IMR-90 (cell line): ENCODE measurements around the gene TNS1. TPM values are rescaled to one million over a fixed set of nuclear protein-coding genes. Genes with fewer than 3 reads are reported as not detected.

Experiments used
- ATAC-seq: fragments of 200-7000 bp; cut with Tn5 transposase; 2 replicates; pipeline ENCODE4 v1.9.1; 2020; ENCODE audit warnings: low read depth, mild to moderate bottlenecking, moderate library complexity
- BruUV-seq: library from RNA; stranded (reverse); fragments of 400-500 nt; replicated peaks from 2 replicates; lab custom pipeline; 2021; lab: Mats Ljungman, UMichigan
- CTCF ChIA-PET: fragments of 300-600 bp; formaldehyde crosslinking; extraction: SDS; loops from one replicate; lab custom pipeline; 2021; ENCODE audit warnings: antibody characterized with exemption; lab: Yijun Ruan, JAX
- POLR2A ChIA-PET: fragments of 300-600 bp; sonication (Branson Sonifier 250); formaldehyde crosslinking; loops from one replicate; lab custom pipeline; 2022; ENCODE audit warnings: antibody characterized with exemption; ENCODE audit not compliant: unreplicated experiment; lab: Charles Lee
- DNase-seq: peaks from one replicate; pipeline ENCODE4 v3.0.0; 2013
- H2AFZ ChIP-seq: replicated peaks from 2 replicates; pipeline ENCODE3; 2013; ENCODE audit warnings: low read length, mild to moderate bottlenecking; ENCODE audit not compliant: poor library complexity
- H2AK5ac ChIP-seq: 2 replicates; pipeline ENCODE4 v1.6.1; 2013; ENCODE audit warnings: low read depth, low read length, inconsistent platforms
- H2AK9ac ChIP-seq: replicated peaks from 2 replicates; pipeline ENCODE3; 2013; ENCODE audit warnings: mild to moderate bottlenecking, low read depth, low read length, moderate library complexity; ENCODE audit not compliant: poor library complexity
- H2BK120ac ChIP-seq: 2 replicates; pipeline ENCODE4 v1.6.1; 2013; ENCODE audit warnings: low read depth, low read length, inconsistent platforms
- H2BK15ac ChIP-seq: 3 replicates; pipeline ENCODE4 v1.6.1; 2013; ENCODE audit warnings: low read depth, low read length, inconsistent platforms
- H2BK20ac ChIP-seq: 2 replicates; pipeline ENCODE4 v1.6.1; 2013; ENCODE audit warnings: low read depth, mild to moderate bottlenecking, inconsistent platforms, low read length, moderate library complexity
- H2BK5ac ChIP-seq: 2 replicates; pipeline ENCODE4 v1.6.1; 2013; ENCODE audit warnings: mild to moderate bottlenecking, low read depth, low read length, inconsistent platforms; ENCODE audit not compliant: poor library complexity, severe bottlenecking
- H3K14ac ChIP-seq: replicated peaks from 2 replicates; pipeline ENCODE4 v1.6.1; 2013; ENCODE audit warnings: low read depth, low read length, inconsistent platforms
- H3K18ac ChIP-seq: 2 replicates; pipeline ENCODE4 v1.6.1; 2013; ENCODE audit warnings: low read depth, low read length, control low read depth
- H3K23ac ChIP-seq: 2 replicates; pipeline ENCODE4 v1.6.1; 2013; ENCODE audit warnings: low read depth, low read length, inconsistent platforms
- H3K27ac ChIP-seq: 2 replicates; pipeline ENCODE4 v1.5.1; 2013; ENCODE audit warnings: mild to moderate bottlenecking, control low read depth, low read length; ENCODE audit not compliant: insufficient read depth
- H3K27me3 ChIP-seq: 2 replicates; pipeline ENCODE4 v1.6.1; 2013; ENCODE audit warnings: low read length; ENCODE audit not compliant: control insufficient read depth, insufficient read depth
- H3K36me3 ChIP-seq: 2 replicates; pipeline ENCODE4 v1.6.1; 2013; ENCODE audit warnings: low read length, mixed read lengths; ENCODE audit not compliant: control insufficient read depth, insufficient read depth
- H3K4ac ChIP-seq: 2 replicates; pipeline ENCODE4 v1.6.1; 2013; ENCODE audit warnings: low read depth, low read length, inconsistent platforms
- H3K4me1 ChIP-seq: 2 replicates; pipeline ENCODE4 v1.6.1; 2013; ENCODE audit warnings: low read length, mixed read lengths; ENCODE audit not compliant: control insufficient read depth, insufficient read depth
- H3K4me2 ChIP-seq: 2 replicates; pipeline ENCODE4 v1.6.1; 2013; ENCODE audit warnings: low read depth, mild to moderate bottlenecking, control low read depth, low read length, moderate library complexity
- H3K4me3 ChIP-seq: 2 replicates; pipeline ENCODE4 v1.5.1; 2013; ENCODE audit warnings: low read depth, mild to moderate bottlenecking, control low read depth, low read length, moderate library complexity; ENCODE audit not compliant: insufficient read depth
- H3K56ac ChIP-seq: 2 replicates; pipeline ENCODE4 v1.6.1; 2013; ENCODE audit warnings: low read length, inconsistent platforms; ENCODE audit not compliant: insufficient read depth; ENCODE audit errors: extremely low read depth
- H3K79me1 ChIP-seq, 2 experiments: 2 replicates each; pipeline ENCODE4 v1.6.1; 2013; ENCODE audit warnings: low read length in 2 of 2, inconsistent platforms in 1 of 2, low read depth in 1 of 2
- H3K9ac ChIP-seq: 2 replicates; pipeline ENCODE4 v1.6.1; 2013; ENCODE audit warnings: low read depth, low read length, control low read depth
- H3K9me1 ChIP-seq: 2 replicates; pipeline ENCODE4 v1.6.1; 2013; ENCODE audit warnings: low read length, inconsistent platforms; ENCODE audit not compliant: insufficient read depth
- H3K9me3 ChIP-seq: 2 replicates; pipeline ENCODE4 v1.6.1; 2013; ENCODE audit warnings: low read length; ENCODE audit not compliant: control insufficient read depth, insufficient read depth
- H4K20me1 ChIP-seq: 2 replicates; pipeline ENCODE4 v1.6.1; 2013; ENCODE audit warnings: low read length, inconsistent platforms; ENCODE audit not compliant: insufficient read depth
- H4K5ac ChIP-seq: 2 replicates; pipeline ENCODE4 v1.6.1; 2013; ENCODE audit warnings: mild to moderate bottlenecking, low read depth, low read length, control low read depth
- H4K8ac ChIP-seq, 2 experiments: 2 replicates each; pipeline ENCODE4 v1.6.1; 2013; ENCODE audit warnings: low read depth in 2 of 2, low read length in 2 of 2, control low read depth in 1 of 2, inconsistent platforms in 1 of 2
- H4K91ac ChIP-seq: 2 replicates; pipeline ENCODE4 v1.6.1; 2013; ENCODE audit warnings: low read depth, low read length, inconsistent platforms; ENCODE audit not compliant: insufficient read depth
- BHLHE40 ChIP-seq: fragments of 150-350 bp; IDR thresholded peaks from 2 replicates; pipeline ENCODE4 v1.6.1; 2016; ENCODE audit warnings: mild to moderate bottlenecking, low read depth, low read length
- CEBPB ChIP-seq: IDR thresholded peaks from 2 replicates; pipeline ENCODE4 v1.6.1; 2012; ENCODE audit warnings: low read depth, low read length, improper control_type of control experiment
- CTCF ChIP-seq: conservative IDR thresholded peaks from 2 replicates; pipeline ENCODE4 v1.5.1; 2012; ENCODE audit warnings: mild to moderate bottlenecking, low read depth, low read length, improper control_type of control experiment
- ELK1 ChIP-seq: fragments of 150-350 bp; IDR thresholded peaks from 2 replicates; pipeline ENCODE4 v1.6.1; 2016; ENCODE audit warnings: low read depth, mild to moderate bottlenecking, low read length, moderate library complexity, borderline replicate concordance
- MAFK ChIP-seq: IDR thresholded peaks from 2 replicates; pipeline ENCODE4 v1.6.1; 2012; ENCODE audit warnings: low read depth, low read length, improper control_type of control experiment
- MAZ ChIP-seq: IDR thresholded peaks from 2 replicates; pipeline ENCODE4 v1.6.1; 2012; ENCODE audit warnings: low read depth, mild to moderate bottlenecking, low read length, improper control_type of control experiment, moderate library complexity, borderline replicate concordance
- MXI1 ChIP-seq: IDR thresholded peaks from 2 replicates; pipeline ENCODE4 v1.6.1; 2012; ENCODE audit warnings: low read depth, mild to moderate bottlenecking, low read length, moderate library complexity, borderline replicate concordance
- NFE2L2 ChIP-seq: fragments of 150-350 bp; IDR thresholded peaks from 2 replicates; pipeline ENCODE4 v1.6.1; 2016; ENCODE audit warnings: low read depth, mild to moderate bottlenecking, low read length
- POLR2A ChIP-seq: IDR thresholded peaks from 2 replicates; pipeline ENCODE4 v1.6.1; 2012; ENCODE audit warnings: mild to moderate bottlenecking, low read depth, low read length
- RAD21 ChIP-seq: IDR thresholded peaks from 2 replicates; pipeline ENCODE4 v1.6.1; 2012; ENCODE audit warnings: low read length, improper control_type of control experiment
- RCOR1 ChIP-seq: IDR thresholded peaks from 2 replicates; pipeline ENCODE4 v1.6.1; 2012; ENCODE audit warnings: mild to moderate bottlenecking, low read length, improper control_type of control experiment; ENCODE audit not compliant: insufficient replicate concordance
- RFX5 ChIP-seq: IDR thresholded peaks from 2 replicates; pipeline ENCODE4 v1.8.0; 2012; ENCODE audit warnings: low read depth, mild to moderate bottlenecking, low read length, moderate library complexity
- SMC3 ChIP-seq: fragments of 150-350 bp; IDR thresholded peaks from 2 replicates; pipeline ENCODE4 v1.6.1; 2016; ENCODE audit warnings: low read depth, mild to moderate bottlenecking, antibody characterized with exemption, low read length, moderate library complexity
- USF2 ChIP-seq: fragments of 150-350 bp; IDR thresholded peaks from 2 replicates; pipeline ENCODE4 v1.6.1; 2017; ENCODE audit warnings: mild to moderate bottlenecking, antibody characterized with exemption, low read length, low read depth
- WGBS, 2 experiments: methylation state at CpG; one replicate each; pipeline versions ENCODE4 v1.1.5 to v1.1.7; 2013; ENCODE audit warnings: missing lambda C conversion rate in 2 of 2; ENCODE audit not compliant: insufficient read length in 1 of 2; ENCODE audit errors: extremely low coverage in 2 of 2; 5-methylcytosine and 5-hydroxymethylcytosine counted together
- dilution Hi-C: fragments of 300-500 bp; cut with HindIII; formaldehyde crosslinking; loops from one replicate; pipeline ENCODE4 v1.14.3; 2018; ENCODE audit warnings: low sequenced_read_pairs; ENCODE audit not compliant: unreplicated experiment
- in situ Hi-C: fragments of 300-500 bp; cut with MboI; formaldehyde crosslinking; loops from 3 replicates; pipeline ENCODE4 v1.14.3; 2019; ENCODE audit warnings: low sequenced_read_pairs, inconsistent platforms, mixed read lengths
- intact Hi-C: fragments of 100-400 bp; cut with micrococcal nuclease; formaldehyde crosslinking; loops from 2 replicates; pipeline ENCODE4 v1.10.0; 2022
- polyA plus RNA-seq, 3 experiments: library from polyadenylated mRNA; depleted of rRNA; stranded (reverse); fragments of >200 nt; gene quantifications; 2 replicates each; pipeline ENCODE4 v1.2.3, GENCODE V29; 2012; ENCODE audit warnings: low replicate concordance in 1 of 3
- total RNA-seq: library from RNA; depleted of rRNA; stranded (reverse); fragments of >200 nt; gene quantifications from 2 replicates; pipeline ENCODE4 v1.2.3, GENCODE V29; 2012

The TNS1 gene
- total and polyA plus RNA-seq, 2 of the 4 experiments (the other 2 are of a cell fraction) = 41.1 to 45.2 TPM

GRCh38 chr2:217792626-217793527 is 209.9 kb downstream of the TNS1 start:
- ATAC-seq = no peak
- WGBS, 2 experiments = 83% methylated on average over 1 of the region's 5 CpGs; no CpG with 5 or more reads in 1 of the 2 experiments
- POLR2A ChIA-PET = no interaction called here
- Histone ChIP-seq H2BK120ac (no peak overlapping the region), H3K9ac (no peak overlapping the region), H2AK5ac (no peak overlapping the region), H3K4me2 (no peak overlapping the region), H3K27ac (no peak overlapping the region), H2BK15ac (no peak overlapping the region), H3K18ac (no peak overlapping the region), H2BK5ac (no peak overlapping the region), H3K4me1 (peaks cover 14% of the 10 kb centered on the region), H3K4ac (no peak overlapping the region), H4K8ac (no peak overlapping the region), H3K79me1 (0 out of 4 replicates have a peak, but pooled peaks cover 0 to 3% of the 10 kb centered on the region in 2 experiments), H4K91ac (no peak overlapping the region), H3K27me3 (no peaks in the 10 kb centered on the region), H3K23ac (no peak overlapping the region), H3K14ac (no peak overlapping the region), H2AK9ac (no peak overlapping the region), H2AFZ (no peak overlapping the region), H4K5ac (no peak overlapping the region), H3K36me3 (peaks cover 2% of the 10 kb centered on the region; the same call in 1 of the 2 replicates), H2BK20ac (no peak overlapping the region), H3K9me1 (peaks cover 18% of the 10 kb centered on the region), H3K4me3 (no peak overlapping the region), H3K56ac (no peak overlapping the region), H3K9me3 (no peaks in the 10 kb centered on the region), H4K20me1 (peaks cover 6% of the 10 kb centered on the region; the same call in 1 of the 2 replicates)
- CTCF ChIA-PET = interaction anchor here (0.6 kb wide), 1 partner anchor 155 kb away, joined by 3 read pairs; no protein-coding TSS in a partner anchor
- dilution Hi-C loops (no loop called here), in situ Hi-C loops (loop anchor here (5.0 to 10.0 kb wide), 2 partner anchors 94 to 242 kb away; no protein-coding TSS in a partner anchor), intact Hi-C loops (no loop called here)
- no TSS peak for BruUV-seq
- peak; percentile 38 for DNase-seq
- TF ChIP-seq POLR2A = no peak
- TF ChIP-seq MAFK = no peak
- TF ChIP-seq RCOR1 = no peak
- TF ChIP-seq BHLHE40 = no peak
- TF ChIP-seq NFE2L2 = no peak
- no peak for TF ChIP-seq SMC3
- no peak for TF ChIP-seq RFX5
- no peak for TF ChIP-seq USF2
- no peak for TF ChIP-seq CEBPB
- no peak for TF ChIP-seq MXI1
- no peak for TF ChIP-seq CTCF
- no peak for TF ChIP-seq MAZ
- TF ChIP-seq RAD21 = no peak
- no peak for TF ChIP-seq ELK1
